Cardiac fibroblast (primary cell): ENCODE measurements around the gene FBXO11.

Source experiments
- DNase-seq, 2 donors: peaks; one replicate each; pipeline versions ENCODE4 v3.0.0 to v3.0.0-alpha.2; 2010; ENCODE audit warnings: low read depth in 2 of 2
- H3K4me3 ChIP-seq, 2 donors: replicated peaks in 1 of 2; 1 replicate in 1 of 2; 2 replicates in 1 of 2; pipeline ENCODE4 v1.5.1; 2011; ENCODE audit warnings: low read depth in 2 of 2, low read length in 2 of 2, mild to moderate bottlenecking in 2 of 2, moderate library complexity in 1 of 2
- CTCF ChIP-seq: IDR thresholded peaks from one replicate; pipeline ENCODE4 v1.5.1; 2011; ENCODE audit warnings: low read depth, mild to moderate bottlenecking, low read length, inconsistent platforms

FBXO11 gene

GRCh38 chr2:47842846-47843245 is 63.5 kb downstream of the FBXO11 start:
- TF ChIP-seq CTCF, result no peak
- H3K4me3 ChIP-seq, result no peak overlapping the region
- peak in 1 of 2 donors; percentile 8 for DNase-seq

GRCh38 chr2:47838686-47839085 is 67.6 kb downstream of the FBXO11 start:
- no peak overlapping the region for H3K4me3 ChIP-seq
- TF ChIP-seq CTCF, result no peak
- DNase-seq, result no peak

GRCh38 chr2:47838249-47838648 is 68.0 kb downstream of the FBXO11 start:
- no peak for DNase-seq
- TF ChIP-seq CTCF, result no peak

GRCh38 chr2:47833516-47833968 is 72.8 kb downstream of the FBXO11 start:
- H3K4me3 ChIP-seq, result no peak overlapping the region
- TF ChIP-seq CTCF, result no peak
- DNase-seq, result no peak

More at GRCh38 chr2:47838249-47838648, 68.0 kb downstream of the FBXO11 start:
- H3K4me3 ChIP-seq, result no peak overlapping the region

GRCh38 chr2:47822518-47822917 is 83.8 kb downstream of the FBXO11 start:
- DNase-seq, result no peak
- H3K4me3 ChIP-seq, result no peak overlapping the region
- no peak for TF ChIP-seq CTCF

GRCh38 chr2:47819834-47820233 is 86.5 kb downstream of the FBXO11 start:
- no peak overlapping the region for H3K4me3 ChIP-seq
- DNase-seq, result peak in 1 of 2 donors; percentile 29
- no peak for TF ChIP-seq CTCF

- no peak for DNase-seq
- H3K4me3 ChIP-seq, result no peak overlapping the region
- no peak for TF ChIP-seq CTCF
Measured at GRCh38 chr2:47818777-47819176, 87.5 kb downstream of the FBXO11 start.
